Measurements from ENCODE around the gene SULF2.

DNA sequence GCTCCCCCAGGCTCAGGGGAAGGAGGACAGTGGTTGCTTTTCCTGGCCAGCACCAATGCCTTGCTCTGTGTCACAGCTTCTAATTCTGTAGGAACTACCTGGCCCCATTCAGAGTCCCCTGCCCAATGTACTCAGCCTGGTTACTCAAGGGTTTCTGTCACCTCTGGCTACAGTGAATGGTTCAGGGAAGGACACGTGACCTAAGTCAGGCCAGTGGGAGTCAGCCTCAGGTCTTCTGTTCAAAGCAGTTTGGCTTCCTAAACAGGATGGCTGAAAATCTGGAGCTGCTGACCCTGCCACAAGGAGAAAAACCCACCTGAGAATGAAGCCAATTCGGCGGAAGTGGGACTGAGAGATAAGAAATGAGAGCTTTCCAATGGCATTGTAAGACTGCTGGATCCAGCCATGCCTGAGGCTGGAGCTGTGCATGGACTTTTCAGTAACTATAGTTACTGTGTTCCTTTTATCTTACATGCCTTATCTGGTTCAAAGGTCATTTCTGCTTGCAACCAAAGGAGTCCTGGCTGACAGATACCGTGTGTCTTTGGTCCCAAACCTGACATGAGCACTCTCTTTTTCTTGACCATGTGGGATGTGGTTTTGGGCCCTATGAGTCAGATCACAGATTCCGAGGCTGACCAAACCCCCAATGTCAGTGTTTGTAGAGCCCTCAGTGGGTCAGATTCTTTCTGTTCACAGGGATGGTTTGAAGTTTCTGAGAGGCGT lies 104.3 kb downstream of the SULF2 start:
- TF ChIP-seq, protein P1, sequence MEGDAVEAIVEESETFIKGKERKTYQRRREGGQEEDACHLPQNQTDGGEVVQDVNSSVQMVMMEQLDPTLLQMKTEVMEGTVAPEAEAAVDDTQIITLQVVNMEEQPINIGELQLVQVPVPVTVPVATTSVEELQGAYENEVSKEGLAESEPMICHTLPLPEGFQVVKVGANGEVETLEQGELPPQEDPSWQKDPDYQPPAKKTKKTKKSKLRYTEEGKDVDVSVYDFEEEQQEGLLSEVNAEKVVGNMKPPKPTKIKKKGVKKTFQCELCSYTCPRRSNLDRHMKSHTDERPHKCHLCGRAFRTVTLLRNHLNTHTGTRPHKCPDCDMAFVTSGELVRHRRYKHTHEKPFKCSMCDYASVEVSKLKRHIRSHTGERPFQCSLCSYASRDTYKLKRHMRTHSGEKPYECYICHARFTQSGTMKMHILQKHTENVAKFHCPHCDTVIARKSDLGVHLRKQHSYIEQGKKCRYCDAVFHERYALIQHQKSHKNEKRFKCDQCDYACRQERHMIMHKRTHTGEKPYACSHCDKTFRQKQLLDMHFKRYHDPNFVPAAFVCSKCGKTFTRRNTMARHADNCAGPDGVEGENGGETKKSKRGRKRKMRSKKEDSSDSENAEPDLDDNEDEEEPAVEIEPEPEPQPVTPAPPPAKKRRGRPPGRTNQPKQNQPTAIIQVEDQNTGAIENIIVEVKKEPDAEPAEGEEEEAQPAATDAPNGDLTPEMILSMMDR (IDR thresholded peaks at IDR 0.05 in 2 of 3, conservative IDR thresholded peaks at IDR 0.05 in 1 of 3; ENCODE audit: borderline replicate concordance in 1 of 3, insufficient read depth in 1 of 3, low read depth in 2 of 3, low read length in 2 of 3): no peak
- TF ChIP-seq POLR2A (IDR thresholded peaks at IDR 0.05; ENCODE audit: borderline replicate concordance, extremely low read depth, insufficient read depth, insufficient read length): no peak
- TF ChIP-seq REST (IDR thresholded peaks at IDR 0.05; ENCODE audit: low read depth): no peak
- no peak for TF ChIP-seq EZH2phosphoT487 (IDR thresholded peaks at IDR 0.05; ENCODE audit: borderline replicate concordance)
- no peak for TF ChIP-seq EZH2 (IDR thresholded peaks at IDR 0.05)
